ENCODE data around the gene GRIN2A.
"Not testable (repeated sequence)": the region's sequence is repeated elsewhere in the genome, so short reads cannot be mapped to it uniquely, and the experiment has no call there.

The GRIN2A gene

DNA sequence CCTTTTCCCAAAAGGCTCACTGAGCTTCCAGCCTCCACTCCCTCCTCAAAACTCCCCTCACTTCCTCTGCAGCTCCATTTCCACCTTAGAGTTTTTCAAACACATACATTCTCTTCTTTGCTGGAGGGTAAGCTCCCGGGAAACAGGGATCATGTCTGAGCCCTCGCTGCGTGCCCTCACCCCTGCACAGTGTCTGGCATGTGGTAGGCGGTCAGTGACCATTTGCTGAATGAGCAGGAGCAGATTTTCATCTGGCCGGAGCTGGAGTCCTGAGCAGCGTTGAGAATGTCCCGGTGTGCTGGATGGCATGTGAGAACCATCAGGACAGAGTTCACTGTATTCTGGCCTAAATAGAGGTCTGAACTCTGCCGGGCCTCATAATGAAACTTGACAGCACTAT is 274.5 kb downstream of the GRIN2A start:
- DNase-seq, result no peak

DNA sequence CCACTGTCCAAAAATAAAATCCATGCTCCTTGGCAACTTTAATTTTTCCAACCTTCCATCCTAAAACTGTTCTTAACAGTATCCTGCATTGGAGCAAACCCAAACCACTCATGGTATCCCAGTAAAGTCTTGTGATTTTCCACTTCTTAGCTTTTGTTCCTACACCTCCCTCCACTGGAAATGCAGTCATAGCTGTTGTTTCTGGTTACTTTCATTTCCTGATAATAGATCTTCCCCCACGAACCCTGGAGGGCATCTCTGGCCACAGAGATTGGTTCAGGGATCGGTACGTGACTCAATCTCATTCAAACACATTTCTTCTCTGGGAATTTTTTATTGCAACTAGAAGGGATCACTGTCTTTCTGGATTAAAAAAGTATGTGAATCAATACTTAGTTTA is 276.0 kb downstream of the GRIN2A start:
- no peak for DNase-seq

DNA sequence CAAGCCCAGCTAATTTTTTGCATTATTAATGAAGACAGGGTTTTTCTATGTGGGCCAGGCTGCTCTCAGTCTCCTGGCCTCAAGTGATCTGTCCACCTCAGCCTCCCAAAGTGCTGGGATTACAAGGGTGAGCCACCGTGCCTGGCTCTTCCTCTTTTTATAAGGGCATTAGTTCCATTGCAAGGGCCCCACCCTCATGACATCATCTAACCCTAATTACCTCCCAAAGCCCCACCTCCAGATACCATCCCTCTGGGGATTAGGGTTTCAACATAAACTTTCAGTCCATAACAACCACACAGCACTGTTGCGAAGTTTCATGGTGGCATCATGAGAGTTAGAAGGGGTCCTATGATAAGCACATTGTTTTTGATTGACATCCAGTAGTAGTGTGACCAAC is 277.7 kb downstream of the GRIN2A start:
- DNase-seq, result no peak

DNA sequence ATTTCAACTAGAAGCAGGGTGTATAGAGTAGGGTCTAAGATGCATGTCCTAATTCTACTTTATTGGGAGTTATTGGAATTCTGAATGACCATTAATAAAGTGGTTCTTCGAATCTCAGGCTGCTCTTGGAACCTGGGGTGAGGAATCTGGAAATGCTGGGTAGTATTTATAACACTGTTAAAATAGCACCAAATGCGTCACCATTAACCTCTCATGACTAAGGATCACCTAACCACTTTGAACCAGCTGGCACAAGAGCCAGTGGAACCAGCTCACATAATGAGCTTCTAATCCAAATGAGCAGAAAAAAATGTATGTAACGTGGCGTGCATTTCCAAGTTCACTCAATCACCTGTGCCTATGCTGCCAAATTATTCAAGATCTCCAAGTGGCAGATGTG is 281.7 kb downstream of the GRIN2A start:
- no peak for DNase-seq

DNA sequence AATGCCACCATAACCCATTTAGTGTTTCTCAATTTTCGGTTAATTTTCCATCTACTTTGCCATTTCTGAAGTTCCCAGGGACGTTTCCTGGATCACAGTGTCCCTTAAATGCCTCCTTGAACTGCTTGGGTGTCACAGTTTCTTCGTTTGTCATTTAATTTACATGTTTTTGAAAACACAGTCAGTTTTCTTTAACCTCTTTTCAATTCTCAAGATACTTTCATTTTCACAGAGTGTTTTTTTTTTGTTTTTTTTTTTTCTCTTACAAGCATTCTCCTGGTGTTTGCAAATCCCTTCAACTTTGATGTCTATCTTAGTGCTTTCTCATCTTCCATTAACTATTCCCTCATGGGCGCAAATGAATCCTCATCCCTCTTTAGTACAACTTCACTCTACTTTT is 283.7 kb downstream of the GRIN2A start:
- DNase-seq, result no peak

DNA sequence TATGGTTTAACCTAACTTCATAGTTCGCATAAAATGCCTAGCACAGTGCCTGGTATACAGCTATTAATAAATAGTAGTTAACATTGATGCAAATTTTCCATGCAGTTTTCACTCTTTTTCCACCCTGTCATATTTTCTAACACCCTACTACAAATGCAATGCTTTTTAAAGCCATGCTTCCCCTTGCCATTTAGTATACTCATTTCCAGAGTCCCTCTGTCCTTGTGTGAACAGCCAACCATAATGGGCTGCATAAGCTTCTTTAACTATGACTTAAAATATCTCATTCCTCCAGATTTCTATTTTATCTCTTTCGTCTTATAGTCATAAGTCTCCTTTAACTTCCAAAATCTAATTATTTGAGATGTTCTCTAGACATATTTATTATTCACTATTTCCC is 284.1 kb downstream of the GRIN2A start:
- DNase-seq, result no peak

DNA sequence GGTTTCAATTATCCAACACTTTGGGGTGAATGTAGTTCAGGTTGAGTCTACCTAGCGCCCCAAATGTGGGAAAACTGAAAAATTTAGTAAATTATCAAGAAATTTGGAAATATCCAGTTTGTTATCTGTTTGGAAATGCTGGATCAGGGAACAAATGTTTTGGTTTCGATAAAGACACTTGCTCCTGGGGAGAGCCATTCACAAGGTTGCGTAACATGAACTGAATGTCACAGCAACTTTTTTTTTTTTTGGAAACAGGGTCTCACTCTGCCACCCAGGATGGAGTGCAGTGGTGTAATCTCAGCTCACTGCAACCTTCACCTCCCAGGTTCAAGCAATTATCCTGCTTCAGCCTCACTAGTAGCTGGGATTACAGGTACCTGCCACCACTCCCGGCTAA is 286.4 kb downstream of the GRIN2A start:
- no peak for DNase-seq

DNA sequence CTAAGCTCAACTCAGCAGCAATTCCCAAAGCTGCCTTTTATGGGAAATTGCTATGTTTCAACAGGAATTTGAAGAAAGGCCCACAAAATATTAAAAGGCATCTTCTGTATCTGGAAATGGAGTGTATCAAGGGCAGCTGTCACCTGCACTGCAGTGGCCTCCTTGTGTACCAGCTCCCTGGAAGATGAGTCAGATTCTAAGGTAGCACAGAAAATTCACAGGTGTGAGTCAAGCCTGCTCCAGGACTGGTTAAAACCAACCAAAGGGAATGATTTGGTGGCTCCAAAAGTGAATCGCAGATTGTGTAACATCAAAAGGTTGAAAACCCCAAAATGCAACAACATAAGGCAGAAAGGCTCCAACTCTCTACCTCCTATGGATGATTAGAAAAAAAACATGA is 296.4 kb downstream of the GRIN2A start:
- DNase-seq, result no peak

DNA sequence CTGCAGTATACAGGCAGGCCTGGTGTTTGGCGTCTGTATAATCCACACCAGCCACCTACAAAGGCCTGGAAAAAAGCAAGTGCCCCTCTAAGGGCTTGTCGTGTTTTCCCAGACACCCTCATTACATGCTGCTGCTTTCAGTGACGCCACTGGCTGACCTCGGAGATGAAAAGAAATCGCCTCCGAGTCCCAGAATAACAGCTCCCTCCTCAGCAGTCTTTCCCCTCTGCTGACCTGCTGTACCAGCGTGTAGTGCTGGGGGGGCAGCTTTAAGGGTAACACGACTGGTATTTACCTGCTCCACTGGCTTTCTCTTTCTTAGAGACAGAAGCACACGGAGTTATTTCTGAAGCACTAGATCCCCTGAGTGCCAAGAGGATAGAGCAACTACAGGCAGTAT is 296.8 kb downstream of the GRIN2A start:
- no peak for DNase-seq

DNA sequence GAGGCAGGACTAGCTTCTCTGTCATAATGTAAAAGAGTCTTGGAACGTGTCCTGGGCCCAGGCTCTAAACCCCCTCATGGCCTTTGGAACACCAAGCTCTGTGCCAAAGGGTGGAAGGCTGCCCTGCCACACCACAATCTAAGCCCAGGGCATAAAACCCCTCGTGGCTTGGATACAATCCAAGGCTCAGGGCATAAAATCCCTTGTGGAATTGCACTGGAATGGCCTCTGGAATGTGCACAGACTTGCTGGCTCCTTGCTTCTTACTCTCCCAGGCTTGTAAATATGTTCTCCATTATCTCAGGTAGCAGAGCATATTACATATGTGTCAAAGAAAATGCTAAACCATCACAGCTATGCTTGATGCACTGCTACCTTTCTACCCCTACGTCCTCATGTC is 306.2 kb downstream of the GRIN2A start:
- DNase-seq, result not testable (repeated sequence)

DNA sequence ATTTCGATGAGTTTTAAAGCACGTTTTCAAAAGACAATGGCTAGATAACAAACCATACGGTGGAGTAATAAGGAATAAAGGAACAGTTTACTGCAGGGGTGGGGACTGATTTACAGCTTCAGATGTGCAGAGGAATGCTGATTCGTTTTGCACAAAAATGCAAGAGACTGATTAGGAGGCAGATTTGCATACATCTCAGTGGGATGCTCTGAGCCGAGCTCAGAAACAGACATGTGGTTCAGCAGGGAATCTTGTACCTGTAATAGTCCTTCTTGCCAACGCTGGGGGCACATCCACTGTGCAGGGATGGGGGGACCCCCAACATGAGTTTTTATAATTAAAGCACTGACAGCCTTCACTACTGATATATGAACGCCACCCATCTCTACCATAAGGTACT is 308.0 kb downstream of the GRIN2A start:
- DNase-seq, result no peak

DNA sequence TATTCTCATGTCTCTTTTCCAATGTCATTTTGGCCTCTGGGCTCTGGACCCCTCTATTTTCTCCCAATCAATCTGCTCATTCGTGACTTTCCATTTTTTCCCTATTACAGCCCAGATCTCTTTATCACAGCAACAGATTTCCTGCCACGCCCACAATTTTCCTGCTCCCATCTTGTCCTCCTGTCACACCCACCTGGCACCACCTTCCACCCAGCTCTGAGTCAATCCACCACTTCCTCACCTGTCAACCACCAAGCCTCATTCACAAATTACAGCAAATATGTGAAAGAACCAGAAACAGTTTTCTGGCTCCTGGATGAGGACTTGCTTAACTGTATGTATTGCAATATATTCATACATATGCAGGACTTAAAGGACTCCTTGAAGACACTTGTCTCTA is 311.3 kb downstream of the GRIN2A start:
- DNase-seq, result no peak

DNA sequence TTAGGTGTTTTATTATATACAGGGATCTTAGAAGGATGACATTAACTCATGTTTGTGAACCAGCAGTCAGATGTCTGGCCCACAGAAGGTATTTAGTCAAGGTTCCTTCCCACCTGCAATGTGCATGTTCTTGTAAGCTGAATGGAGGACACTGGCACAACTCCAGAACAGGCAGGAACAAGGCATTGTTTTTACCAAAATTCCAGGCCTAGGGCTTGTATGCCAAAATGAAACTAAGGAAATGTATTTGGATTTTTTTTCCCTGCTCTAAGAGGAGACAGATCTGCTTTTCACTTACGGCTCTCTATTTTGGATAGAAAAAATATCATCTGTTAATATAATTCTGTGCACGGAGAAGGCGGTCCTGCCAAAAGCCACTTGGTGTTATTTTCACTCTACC is 312.5 kb downstream of the GRIN2A start:
- DNase-seq, result no peak

DNA sequence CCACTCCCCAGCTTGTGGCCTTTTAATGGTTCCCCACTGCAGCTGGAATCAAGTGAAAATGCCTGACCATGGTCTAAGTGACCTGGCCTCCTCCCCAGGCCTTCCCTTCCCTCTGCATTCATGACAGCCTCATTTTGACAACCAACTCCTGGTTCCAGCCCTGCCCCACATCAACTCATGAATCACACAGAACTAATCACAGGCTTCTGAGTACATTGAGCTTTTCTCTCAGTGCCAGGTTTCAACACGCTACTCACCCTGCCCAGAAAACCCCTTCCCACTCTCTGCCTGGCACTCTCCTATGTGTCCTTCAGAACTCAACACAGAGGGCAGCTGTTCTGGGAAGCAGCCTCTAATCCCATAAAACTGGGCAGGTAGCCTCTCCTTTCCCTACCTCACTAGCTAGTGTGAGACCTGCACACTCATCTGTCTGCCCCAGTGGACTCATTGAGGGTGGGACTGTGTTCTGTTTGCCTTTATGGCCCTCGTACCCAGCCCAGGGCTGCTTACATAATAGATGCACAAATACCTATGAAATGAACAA is 313.6 kb downstream of the GRIN2A start:
- DNase-seq, result no peak

DNA sequence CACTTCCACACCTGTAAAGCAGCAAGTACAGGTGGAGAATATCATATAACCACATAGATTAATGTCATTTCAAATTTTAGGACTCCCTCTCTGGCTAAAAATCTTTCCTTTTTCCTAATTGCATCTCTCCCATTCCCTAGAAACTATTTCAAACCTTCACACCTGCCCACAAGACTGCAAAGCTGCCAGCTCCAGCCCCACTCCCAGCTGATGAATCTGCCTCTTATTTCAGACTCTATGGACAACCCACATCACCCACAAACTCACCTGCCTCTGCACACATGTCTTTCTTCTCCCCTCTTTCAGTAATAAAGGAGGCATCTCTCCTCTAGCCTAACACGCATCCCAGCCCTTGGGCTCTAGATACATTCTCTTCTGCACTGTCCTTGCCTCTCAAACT is 315.1 kb downstream of the GRIN2A start:
- DNase-seq, result no peak

DNA sequence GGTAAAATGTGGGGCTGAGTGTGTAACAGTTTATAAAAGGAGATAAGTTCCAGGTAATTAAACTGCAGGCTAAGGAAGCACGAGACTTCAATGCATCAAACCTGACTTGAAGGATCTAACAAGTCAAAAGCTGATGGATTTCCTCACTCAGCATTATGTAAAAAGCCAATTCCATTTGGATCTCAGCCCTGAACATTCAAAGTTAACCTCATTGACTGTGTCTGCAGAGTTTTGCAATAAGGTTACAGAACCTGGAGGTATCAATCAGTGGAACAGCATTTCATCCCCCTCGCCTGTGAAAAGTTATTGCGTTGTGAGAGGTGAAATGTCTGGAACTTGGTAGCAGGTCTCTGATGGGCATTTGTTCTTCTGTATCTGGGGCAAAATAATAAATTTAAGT is 317.8 kb downstream of the GRIN2A start:
- DNase-seq, result no peak

DNA sequence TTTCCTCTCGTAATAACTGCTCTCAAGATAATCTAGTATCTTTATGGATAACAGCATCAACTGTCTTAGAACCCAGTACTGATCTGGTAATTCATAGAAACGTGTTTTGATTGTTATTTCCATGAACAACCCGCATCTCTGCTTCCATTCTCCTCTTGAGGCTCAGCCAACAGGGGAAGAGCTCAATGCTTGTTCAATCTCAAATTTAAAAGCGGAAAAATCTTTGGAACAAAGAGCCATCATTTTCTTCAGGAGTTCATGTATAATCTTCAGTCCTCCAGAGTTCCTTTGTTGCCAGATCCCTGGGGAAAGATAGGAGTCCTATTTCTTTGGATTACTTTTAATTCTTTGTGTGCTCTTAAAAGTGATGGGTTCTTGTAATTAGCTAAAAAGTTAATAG is 319.9 kb downstream of the GRIN2A start:
- no peak for DNase-seq

DNA sequence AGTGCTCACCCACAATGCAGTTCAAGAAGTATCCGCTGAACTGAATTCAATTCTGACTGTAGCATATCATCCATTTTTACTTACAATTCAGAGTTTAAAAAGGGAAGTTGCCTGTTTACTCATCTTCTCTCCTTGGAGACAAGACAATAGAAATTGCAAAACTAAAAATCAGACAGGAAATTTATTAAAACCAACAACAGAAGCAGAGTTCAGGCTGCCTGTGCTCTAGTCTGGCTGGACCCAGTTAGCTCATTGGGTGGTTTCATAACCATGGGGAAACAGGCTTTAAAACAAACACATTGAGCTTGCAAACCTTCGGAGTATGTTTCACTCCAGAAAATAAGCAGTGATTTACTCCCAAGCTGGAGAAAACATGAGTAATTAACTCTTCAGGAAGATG is 321.4 kb downstream of the GRIN2A start:
- DNase-seq, result no peak

DNA sequence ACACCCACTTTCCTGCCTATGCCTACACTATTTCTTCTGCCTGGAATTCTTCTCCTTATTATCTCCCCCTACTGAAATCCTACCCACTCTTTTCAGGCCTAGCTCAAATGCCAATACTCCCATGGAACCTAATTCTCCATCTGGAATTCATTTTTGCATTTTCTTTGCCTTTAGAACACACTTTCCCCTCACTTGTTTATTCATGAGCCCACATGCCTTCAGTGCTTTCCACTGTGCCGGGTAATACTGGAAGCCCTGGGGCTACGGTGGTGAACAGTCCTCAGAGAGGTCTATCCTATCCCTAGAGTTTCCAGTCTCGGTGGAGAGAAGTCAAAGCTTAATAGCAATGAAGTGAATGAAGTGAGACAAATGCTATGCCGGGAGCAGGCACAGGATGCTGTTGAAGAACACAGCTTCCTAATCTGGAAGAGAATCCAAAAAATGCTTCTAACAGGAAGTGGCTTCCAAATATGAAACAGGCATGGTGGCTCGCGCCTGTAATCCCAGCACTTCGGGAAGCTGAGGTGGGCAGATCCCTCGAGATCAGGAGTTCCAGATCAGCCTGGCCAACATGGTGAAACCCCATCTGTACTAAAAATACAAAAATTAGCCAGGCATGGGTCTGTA is 322.4 kb downstream of the GRIN2A start:
- no peak for DNase-seq

DNA sequence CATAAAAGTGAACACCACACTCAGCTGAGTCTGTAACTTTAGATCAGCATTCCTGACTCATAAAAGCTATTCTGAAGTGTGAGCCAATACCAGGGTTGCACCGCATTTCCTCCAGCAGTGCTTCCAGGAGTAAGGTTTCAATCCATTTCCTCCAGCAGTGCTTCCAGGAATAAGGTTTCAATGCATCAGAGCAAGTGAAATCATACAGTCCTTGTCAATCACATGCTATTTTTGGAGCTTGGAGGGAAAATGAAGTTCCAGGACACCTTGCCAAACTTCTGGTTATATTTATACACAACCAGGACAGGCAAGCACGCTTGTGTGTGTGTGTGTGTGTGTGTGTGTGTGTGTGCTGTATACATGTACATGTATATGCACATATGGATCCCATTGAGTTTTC is 327.6 kb downstream of the GRIN2A start:
- no peak for DNase-seq

DNA sequence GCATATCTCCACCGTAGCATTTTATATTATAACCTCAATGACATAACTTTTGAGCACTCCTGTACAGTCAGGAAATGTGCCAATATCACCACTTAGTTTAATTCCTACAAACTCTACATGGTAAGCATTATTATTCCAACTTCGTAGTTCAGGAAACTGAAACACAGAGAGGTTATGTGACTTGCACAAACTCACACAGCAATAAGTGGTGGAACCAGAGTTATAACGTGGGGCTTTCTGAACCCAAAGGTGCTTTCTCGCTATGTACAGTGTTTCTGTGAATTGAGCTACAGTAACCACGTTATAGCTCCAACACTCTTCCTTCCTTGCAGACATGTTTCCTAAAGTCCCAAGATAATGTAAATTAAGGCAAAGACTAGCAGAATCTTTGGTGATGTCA is 330.2 kb downstream of the GRIN2A start:
- no peak for DNase-seq

DNA sequence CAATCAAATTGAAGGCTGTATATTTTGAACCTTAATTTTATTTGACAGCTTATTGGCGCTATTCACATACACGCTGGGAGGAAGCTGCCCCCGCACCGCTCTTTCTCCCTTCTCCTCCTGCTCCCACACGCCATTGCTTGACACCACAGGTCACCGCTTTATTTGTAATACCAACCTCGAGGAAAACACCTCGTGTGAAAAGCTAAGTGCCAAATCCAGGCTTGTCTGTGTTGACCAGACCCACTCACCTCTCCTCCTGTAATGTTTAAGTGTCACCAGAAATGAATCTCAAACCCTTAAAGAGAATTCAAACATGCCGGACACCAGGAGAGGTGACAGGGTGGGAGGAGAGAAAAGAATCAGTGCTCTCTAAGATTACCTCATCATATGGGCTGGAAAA is 331.4 kb downstream of the GRIN2A start:
- no peak for DNase-seq

DNA sequence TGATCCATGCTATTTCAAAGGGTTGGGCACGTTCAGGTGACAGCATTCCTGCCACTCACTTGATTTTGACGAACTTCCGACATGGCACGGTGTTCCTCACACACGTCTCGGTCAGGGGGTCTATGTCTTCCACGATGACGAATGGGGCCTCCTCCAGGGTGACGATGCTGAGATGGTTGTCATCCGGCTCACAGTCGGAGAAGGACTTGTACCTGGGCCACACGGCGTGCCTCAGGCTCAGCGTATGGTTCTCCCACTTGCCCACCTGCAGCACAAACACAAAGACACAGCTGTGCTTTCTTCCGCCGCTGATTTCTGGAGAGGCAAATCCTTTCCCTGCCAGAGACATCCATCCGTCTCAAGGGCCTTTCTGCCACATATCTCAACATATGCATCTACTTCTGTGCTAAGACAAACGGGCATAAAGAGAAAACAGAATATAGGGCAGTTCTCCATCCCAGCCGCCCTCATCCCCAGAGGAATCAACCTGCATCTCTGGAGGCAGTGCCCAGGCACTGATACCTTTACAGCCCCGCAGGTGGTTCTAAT is 332.5 kb downstream of the GRIN2A start:
- no peak for DNase-seq

DNA sequence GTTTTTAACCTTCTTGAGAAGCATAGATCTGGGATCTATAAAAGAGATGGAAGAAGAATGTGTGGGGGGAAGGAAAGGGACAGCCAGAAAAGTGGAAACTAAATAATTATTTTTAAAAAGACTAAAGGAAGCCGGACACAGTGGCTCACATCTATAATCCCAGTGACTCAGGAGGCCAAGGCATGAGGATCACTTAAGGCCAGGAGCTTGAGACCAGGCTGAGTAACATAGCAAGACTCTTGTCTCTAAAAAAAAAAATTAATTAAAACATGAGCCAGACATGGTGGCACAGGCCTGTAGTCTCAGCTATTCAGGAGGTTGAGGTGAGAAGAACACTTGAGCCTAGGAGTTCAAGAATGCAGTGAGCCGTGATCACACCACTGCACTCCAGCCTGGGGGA is 335.1 kb downstream of the GRIN2A start:
- DNase-seq, result no peak

DNA sequence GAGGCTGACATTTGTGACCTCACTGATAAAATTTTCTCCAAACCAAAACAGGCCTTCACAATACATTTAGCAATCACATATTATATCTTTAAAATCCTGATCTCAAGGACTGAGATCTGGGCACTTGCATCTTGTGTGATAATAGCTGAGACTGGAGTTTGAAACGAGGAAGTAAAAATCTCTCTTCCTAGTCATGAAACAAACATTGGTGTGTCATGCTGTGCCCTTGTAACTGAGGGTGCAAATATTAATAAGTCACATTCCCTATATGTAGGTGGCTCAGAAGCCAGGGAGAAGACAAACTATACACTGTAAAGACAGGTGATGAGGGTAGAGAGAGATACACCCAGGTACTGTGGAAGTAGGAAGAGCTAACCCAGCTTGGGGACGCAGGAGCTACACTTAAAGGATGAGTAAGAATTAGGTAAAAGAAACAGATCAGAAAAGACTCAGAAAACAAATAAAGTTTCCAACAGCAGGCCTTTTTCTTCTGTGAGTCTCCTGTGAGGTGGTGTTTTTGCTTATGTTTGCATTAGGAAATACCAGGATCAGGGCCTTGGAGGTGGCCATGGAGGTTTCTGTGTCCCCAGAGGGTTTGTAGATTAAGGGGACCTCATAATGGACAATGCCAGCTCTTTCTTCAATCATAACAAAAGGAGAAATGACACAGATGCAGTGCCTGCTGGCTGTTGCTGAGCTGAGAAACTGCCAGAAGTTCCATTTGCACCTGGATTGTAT is 335.7 kb downstream of the GRIN2A start:
- DNase-seq, result no peak

All from NCI-H2171 treated with DMSO at 0.1 percent for 48 hours (cell line).